Occipital lobe (tissue), 2 donors: ENCODE data around the gene DARS1. TPM values are rescaled to one million over a fixed set of nuclear protein-coding genes. Genes with fewer than 3 reads are reported as not detected.
A peak's percentile ranks its signal among the peaks of the same experiment; 100 is the strongest.

Experiments
- DNase-seq: peaks from one replicate; lab custom pipeline; 2025; lab: John Stamatoyannopoulos, UW
- total RNA-seq: library from RNA; depleted of rRNA; stranded (reverse); fragments of >200 nt; gene quantifications from one replicate; pipeline ENCODE4 v1.2.3, GENCODE V29; 2014

The DARS1 gene
- 68.0 TPM for total RNA-seq

DNA sequence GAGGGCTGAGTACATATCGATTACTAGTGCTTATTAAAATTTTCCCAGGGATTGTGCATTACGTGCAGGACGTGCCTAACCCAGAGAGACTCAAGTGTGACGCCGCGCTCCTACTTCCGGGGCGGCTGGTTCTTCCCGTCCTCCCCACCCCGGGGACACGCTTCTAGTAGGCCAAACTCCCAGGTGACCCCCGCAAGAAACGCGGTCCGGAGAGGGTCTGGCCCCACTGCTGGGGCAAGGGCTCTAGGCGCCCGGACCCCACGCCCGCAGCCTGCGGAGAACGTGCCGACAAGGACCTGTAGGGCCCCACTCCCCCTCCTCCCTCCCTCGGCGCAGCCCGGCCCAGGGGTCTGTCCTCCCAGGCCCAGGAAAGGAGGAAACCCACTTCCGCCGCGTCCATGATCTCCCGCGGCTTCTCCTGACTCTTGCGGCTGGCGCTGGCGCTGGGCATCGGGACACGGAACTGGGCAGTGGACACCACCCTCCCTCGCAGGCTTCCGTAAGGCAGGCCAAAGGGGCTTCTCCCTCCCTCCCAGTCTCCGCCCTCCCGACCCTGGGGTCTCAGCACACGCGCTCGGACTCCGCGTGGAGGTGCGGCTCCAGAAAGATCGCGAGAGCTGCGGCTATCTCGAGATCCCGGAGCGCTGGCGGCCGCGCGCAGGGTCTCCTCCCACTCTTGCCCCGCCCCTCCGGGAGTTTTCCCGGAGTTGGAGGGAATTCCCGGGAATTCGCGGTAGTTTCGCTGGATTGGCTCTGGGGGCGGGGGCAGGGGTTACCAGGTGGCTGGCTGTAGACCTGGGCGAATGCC, at the start of gene DARS1:
Gene DARS1 (minus strand): TSS at position 609 of the 808 bp plus-strand sequence. CDS start 158 bp downstream, at position 451.
- peak; percentile 88 for DNase-seq

DNA sequence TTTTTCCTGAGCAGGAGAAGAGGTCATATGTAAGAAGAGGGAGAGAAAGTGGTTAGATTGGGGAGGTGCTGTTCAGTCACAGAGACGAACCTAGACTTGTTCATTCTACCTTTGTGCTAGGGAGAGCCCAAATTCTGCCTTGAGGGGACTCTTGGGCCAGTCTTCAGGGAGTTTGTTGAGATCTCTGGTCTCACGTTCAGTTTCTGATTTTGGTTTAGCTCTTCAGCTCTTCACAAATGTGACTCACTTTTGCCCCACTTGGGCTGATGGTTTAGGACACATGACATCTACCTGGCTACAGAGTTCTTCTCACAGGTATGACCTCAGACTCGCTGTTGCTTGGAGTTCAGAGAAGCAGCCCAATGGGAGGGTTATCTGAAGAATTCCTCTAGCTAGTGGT, 49.2 kb upstream of the DARS1 start:
- no peak for DNase-seq

DNA sequence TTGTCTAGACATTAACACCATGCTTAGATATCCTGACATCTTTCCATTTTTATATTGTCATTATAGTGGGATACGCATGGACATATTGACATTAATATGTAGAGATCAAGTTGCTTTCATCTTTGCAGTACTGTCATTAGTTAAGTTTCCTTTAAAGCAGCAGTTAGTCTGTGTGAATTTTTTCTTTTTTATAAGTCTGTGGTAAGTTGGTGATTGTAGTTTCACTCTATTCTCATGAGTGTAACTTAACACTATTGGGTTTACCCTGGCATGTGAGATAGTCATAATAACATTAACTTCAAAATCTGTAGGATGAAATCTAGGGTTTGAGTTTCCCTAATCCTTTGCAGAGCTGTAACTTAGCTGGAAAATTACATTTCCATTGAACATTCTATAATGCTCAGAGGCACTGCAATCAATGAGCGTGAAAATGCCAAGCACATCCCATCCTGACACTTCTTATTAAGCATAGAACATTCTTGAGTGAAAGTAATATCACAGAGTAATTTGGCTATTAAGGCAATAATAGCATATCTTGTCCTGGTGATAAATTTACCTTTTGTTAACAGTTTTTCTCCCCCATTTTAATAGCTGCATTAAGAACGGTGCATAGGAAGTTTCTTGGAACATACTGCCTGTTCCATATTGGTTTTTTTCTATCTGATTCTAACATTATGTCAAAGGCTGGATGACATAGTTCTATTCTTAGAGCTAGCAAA, 47.5 kb upstream of the DARS1 start:
- no peak for DNase-seq

DNA sequence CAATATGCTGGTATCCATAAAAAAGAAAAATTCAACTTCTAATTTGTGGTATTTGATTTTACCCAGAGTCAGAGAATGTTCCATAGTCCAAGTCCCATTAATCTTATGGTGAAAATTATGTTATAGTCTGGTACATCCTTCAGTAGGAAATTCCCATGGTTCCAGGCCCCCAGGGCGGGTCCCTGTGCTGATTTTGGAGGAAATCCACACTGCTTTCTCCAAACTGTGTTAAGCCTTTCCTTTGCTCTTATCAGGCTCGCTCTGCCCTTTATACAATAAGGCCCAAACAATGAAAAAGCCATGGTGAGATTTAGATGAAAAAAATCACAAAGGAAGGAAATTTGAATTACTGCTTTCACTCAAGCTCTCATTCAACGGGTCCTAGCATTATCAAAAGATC, 46.8 kb upstream of the DARS1 start:
- no peak for DNase-seq

DNA sequence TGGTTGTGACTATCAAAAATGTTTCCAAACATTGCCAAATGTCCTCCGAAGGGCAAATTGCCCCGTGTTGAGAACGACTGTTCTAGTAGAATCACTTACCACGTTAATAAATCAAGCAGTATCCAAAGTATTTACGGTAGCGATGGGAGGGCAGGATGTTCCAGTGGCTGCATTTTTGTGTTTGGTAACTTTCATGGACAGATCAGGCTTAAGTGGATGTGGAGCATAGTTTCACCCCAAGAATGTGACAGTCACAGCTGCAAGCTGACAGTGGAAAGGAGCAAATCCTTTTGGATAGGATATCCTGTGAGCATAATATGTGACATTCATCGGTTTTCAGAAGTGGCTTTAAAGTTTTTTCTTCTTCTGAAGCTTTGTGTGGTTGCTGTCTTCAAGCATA, 46.3 kb upstream of the DARS1 start:
- DNase-seq: no peak

DNA sequence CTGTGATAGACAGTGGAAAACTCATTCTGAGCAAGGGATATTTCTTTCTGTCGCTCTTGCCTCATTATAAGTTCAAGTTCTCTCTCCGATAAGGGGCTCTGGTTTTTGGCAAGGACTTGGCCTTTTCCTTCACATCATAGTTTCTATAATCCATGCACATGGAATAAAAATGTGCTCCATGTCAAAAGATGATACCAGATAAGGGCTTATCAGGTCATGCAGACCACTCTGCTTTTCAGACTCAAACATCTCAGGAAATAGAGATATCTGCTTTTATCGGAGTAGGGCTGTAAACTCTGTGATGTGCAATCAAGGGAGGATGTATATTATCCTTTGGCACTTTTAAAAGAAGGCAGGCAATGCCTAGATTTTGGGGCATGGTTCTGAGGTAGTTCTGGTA, 45.0 kb upstream of the DARS1 start:
- DNase-seq: no peak

DNA sequence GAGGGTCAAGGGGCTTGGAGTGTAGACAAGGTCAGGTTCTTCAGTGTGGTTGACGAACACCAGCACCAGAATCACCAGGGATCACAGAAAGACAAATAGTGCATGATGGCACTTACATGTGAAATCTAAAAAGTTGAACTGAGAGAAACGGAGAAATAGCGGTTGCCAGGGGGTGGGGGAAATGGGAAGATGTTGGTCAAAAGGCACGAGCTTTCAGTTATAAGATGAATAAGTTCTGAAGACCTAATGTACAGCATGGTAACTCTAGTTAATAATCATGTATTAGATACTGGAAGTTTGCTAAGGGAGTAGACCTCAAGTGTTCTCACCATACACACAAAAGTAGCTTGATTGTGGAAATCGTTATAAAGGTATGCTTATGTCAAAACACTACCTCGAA, 43.7 kb upstream of the DARS1 start:
- no peak for DNase-seq

DNA sequence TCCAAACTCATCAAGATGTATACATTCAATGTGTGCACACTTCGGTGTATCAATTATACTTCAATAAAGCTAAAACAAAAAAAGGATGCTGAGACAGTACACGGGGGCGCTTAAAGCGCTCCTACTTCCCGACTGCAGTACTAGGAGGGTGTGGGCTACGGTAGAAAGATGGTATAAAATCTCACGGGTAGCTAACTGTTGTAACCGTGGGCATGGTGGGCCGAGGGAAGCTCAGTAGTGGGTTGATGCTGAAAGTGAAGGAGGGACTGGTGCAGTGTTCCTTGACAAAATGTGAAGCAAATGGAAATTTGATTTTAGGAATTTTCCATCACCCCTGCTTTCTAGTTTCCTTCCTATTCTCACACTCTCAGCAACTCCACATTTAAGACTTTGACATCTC, 42.6 kb upstream of the DARS1 start:
- DNase-seq: no peak

DNA sequence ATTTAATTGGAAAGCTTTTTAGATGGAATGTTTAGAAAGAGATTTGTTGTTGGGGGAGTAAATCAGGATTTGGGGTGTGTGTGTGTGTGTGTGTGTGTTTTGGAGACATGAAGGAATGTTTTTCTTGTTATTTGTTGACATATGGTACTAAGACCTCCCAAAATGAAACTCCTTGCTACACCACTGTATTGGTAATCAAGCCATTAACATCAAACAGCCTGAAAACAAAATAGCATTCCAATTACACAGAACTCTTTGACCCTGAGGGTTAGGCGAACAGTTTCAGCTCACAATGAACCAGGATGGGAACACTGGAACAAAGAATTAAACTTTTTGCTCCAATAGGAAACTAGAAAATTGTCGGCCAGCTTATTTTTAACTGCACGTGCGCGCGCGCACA, 41.7 kb upstream of the DARS1 start:
- DNase-seq: no peak

DNA sequence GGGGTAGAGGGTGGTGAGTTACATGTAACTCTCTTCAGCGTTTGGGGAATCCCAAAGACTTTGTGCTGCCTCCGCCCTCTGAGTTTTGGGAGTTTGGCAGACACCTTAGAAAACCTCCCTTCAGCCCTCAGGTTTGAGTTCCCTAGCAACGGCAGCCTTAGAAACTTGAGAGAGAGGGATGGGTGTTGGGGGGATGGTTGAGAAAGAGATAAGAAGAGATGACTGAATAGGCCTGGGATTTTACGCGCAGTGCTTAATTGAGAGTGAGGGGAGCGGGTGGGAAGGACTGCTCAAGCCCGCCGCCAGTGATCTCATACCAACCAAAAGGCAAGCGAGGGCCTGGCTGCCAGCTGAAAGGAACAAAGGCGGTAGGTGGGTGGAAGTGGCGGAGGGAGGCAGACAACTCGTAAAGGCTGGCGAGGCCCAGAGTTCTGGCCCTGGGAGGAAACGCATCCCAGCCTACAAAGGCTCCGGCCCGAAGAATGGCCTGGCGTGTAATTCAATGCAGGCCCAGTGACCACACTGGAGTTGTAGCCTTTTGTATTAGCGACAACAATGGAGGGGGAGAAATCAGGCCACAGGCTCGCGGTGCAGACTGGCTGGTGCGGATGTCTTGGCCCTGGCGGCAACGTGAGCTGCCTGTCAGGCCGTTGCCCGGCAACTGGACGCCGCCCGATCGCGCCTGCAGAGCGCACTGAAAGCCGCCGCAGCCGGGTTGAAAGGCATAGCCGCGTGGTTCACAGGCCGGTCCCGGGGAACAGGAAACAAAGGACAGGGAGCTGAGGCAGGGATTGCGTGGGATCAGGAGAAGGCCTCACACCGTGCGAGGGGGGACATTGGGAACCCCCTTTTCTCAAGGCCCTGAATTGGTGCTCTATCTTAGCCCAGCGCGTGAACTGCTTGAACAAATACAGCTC, 39.9 kb upstream of the DARS1 start:
- DNase-seq: peak; percentile 80

DNA sequence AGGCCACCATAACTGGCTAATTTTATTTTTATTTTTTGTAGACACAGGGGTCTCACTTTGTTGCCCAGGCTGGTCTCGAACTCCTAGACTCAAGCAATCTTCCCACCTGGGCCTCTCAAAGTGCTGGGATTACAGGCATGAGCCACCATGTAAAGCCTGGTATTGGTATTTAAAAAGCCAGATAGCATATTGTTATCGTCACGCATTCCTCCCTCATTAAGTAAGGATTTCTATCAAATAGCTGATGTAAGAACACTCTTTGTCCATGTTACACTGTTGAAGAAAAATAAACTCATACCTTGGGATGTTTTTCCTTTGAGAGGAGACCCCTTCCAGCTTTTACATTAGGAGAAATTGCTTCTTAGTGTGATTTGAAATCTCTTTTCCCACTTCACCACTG, 39.2 kb upstream of the DARS1 start:
- DNase-seq: no peak

DNA sequence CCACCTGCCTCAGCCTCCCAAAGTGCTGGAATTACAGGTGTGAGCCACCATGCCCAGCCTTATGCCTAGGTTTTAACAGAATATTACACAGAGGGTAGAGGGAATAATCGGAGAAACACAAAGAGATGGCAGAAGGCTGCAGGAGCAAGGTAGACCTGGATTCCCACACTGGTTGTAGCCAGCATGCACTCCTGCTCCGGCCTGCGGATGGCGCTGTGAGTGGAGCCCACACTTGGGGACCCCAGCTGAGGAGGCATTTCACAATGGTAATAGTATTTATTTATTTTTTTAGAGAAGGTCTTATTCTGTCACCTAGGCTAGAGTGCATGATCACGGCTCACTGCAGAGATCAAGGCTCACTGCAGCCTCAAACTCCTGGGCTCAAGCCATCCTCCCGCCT, 38.8 kb upstream of the DARS1 start:
- DNase-seq: no peak

DNA sequence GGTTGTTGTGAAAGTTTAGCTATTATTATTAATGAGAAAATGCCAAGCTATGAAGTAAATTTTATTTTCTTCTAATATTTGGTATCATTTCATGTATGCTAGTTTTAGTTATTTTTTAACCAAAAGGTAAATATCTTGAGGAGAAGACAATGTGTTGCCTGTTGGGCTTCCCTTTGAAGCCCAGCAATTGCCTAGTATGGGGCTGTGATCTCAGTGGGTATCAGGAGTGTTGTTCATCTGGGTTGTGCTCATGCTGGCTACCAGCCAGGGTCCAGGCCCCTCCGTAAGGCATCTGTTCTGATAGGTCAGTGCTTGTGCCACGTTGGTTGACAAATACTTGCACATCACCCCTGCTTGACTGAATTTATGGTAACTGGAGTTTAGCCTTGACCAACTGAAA, 38.0 kb upstream of the DARS1 start:
- DNase-seq: no peak

DNA sequence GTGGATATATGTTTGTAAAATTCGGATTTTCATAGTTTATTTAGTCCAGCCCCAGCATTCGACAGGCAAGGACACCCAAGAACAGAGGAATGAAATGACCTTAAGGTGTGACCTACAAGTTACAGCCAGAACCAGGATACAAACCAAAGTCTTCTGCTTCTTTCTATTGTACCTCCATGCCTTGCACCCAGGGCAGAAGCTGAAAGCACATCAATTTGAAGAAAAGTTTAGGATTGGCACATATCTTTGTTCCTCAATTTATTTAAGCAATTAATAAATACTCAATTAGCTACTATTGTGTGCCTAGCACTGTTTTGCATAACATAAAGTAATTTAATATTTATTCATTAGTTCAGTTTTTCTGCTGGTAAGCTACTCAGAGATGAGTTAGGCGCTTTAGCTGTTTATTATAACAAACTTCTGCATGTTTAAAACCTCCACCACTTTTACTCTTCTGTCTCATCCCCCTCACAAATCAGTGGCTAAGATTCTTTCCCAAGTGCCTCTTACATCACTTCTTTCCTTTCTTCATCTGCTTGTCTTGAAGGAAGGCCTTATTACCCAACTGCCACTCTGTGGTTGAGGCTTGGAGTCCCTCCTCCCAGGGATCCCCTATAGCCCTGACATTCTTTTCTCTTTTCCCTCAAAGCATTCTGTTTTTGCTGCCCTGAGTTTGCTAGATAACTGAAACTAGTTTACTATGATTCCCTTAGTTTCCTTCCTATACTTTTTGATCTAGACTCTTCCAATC, 37.1 kb upstream of the DARS1 start:
- DNase-seq: no peak

DNA sequence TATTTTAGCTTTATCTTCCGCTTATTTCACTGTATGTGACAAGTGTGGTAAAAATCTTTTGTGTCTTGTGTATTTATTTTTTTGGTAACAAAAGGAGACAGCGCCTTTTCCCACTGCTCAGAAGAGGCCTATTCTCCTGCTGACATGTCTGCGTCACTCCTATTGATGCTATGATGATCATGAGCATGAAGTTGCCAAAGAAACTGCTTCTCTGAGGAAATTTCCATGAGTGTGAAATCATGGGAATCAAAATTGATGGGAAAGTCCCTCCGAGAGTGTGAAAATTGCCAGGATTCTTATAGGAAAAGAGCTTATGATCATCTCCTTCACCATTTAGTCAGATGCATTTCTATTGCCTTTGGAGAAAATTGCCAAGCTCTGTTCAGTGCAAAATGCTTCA, 36.5 kb upstream of the DARS1 start:
- no peak for DNase-seq

DNA sequence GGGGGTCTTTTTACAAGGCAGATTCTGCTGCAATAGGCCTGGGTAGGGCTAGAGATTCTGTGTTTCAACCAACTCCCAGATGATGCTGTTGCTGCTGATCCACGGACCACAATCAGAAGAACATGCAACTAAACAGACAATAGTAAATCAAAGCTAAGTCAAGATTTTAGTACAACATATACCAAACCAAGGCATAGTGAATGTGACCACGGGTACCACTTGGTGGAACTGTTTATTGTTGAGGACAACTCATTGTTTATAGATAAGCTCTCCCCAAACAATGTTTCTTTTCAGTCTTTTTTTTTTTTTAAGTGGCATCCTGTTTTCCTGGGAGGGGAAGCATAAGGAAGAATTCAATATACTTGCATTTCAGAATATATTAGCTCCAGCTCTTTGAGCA, 36.0 kb upstream of the DARS1 start:
- DNase-seq: no peak

DNA sequence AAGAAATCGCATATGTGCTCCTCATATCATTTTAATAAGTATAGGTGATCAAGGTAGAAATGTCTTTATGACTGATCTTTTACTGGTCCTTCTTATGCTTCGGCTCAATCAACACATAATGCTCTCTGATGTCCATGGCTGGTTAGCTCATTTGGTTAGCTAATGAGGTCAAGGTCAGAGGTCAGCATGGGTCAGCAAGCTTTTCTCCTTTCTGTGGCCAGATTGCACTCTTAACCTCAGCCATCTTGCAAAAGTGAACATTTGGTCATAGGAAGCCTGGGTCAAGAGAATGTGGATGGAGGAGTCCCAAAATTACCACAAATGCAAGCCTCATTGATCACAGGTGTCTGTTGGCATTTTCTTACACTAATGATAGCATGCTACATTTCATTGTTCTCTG, 35.4 kb upstream of the DARS1 start:
- DNase-seq: no peak

DNA sequence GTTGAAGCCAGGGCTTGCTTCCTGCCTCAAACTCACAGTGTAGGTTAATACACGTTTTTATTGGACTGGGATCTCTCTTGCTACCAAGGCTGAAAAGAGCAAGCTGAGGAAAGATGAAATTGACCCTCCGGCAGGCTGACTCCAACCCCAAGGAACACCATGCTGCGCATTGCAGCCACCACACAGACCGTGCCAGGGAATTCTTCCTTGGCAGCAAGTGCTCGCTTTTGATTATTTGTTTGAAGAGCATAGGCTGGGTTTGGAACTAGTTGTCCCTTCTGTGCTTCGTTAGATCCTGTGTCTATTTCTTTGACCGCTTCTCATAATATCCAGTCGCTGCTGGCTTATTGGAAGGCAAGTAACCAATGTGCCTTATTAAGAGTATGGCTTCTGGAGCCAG, 34.4 kb upstream of the DARS1 start:
- DNase-seq: no peak

DNA sequence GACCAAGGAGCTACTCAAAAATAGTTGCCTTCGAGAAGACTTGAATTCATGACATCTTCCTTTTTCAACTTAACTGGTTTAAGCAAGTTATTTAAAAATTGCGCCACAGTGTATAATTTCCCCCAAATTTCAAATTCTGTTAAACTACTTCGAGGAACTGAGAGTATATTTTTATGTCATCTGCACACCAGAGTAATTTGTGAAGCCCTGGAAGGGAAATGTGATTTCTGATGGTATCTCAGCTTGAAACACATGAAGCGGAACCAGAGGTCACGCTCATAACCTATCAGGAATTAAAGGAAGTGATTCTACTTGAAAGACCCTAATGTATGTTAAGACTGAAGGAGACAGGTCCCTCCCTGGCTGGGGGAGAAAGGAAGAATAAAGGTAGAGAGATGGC, 33.9 kb upstream of the DARS1 start:
- DNase-seq: no peak

DNA sequence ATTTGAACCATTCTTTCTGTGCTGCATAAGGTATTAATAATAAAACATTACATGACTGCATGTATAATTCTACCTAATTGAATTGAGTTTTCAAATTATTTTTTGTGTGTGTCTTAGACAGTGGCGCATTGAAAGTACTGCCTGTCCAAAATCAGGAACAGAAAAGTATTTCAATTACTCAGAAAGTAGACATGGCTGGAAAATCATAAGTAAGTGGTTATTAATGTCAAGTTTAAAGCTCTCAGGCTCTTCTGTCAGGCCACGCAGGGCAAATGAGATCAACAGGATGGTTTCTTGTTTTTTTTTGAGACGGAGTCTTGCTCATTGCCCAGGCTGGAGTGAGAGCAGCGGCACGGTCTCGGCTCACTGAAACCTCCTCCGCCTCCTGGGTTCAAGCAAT, 32.4 kb upstream of the DARS1 start:
- DNase-seq: no peak

DNA sequence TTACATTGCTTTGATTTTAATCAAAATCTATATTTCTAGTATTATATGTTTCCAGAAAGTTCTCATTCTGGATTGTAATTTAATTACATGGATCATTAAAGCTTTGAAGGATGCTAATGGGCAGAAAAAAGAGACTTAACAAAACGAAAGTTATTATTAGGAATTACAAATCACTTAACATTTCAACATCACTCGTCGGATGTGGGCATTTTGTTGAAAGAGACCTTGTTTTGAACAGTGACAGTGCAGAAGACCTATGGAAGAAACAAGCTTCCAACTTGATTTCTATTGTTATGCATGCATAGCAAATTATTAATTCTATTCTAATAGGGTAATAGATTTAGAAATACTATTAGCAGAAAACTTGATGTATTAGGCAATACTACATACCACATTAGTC, 31.4 kb upstream of the DARS1 start:
- no peak for DNase-seq
